Activated CD4-positive, CD25-positive, alpha-beta regulatory T cell treated with anti-CD3 and anti-CD28 coated beads, Interleukin-2, amount 50 U/mL, for 16 hours (primary cell): ENCODE results near the gene ZNF76.

ENCODE experiments used
- DNase-seq: peaks from one replicate; pipeline ENCODE4 v3.0.0-alpha.2; 2020; ENCODE audit warnings: low read depth, low spot score

ZNF76 gene

DNA sequence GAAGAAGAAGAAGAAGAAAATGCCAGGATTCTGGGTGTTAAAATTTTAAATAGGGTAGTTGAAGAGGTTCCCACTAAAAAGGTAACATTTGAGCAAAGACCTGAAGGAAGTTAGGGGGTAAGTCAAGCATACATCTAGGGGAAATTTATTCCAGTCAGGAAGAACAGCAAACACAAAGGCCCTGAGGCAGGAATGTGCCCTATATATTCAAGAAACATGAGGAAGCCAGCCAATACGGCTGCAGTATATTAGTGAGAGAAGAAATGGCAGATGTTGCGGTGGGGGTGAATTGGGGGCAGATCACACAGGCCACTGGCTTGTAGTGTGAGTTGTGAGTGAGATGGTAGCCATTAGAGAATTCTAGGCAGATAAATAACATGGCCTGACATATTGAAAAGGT lies 6.0 kb downstream of the ZNF76 start:
- no peak for DNase-seq

DNA sequence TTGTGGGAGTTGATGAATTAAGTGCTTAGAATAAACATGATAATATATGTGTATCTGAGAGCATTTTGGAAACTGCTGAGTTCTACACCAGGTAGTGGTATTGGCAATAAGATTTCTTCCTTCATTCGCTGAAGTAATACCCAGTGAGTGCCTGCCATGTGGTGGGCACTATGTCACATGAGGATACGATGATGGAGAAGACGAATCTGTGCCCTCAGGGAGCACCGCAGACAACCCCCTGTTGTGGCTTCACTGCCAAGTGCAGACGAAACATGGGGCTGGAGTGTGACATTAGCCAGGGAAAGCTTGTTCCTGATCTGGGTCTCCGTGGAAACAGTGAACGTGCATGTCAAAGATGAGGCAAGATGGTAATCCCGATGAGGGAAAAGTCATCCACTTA lies 7.9 kb downstream of the ZNF76 start:
- no peak for DNase-seq

DNA sequence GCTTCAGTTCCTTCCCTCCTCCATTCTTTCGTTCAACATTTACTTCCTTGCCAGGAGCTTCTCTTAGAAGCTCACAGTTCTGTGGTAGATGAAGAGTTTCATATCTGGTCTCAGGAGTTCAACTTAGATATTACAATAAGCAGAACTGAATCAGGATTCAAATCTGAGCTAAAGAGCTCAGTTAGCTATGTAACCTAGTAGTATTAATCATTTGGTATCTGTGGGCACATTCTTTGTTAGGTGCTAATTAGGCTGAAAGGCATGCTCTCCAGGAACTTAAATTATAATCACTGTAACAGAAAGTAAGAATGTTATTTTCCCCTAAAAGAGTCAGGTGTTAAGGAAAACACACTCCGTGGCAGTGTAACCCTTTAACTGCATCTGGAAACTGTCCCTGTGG lies 8.4 kb downstream of the ZNF76 start:
- DNase-seq, result no peak

DNA sequence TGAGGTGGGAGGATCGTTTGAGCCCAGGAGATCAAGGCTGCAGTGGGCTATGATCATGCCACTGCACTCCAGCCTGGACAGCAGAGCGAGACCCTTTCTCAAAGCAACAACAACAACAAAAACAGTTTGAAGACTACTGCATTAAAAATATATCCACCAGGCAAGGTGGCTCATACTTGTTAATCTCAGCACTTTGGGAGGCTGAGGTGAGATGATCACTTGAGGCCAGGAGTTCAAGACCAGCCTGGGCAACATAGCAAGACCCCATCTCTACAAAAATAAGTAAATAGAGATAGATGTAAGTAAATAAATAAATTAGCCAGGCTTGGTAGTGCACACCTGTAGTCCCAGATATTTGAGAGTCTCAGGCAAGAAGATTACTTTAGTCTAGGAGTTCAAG lies 12.5 kb downstream of the ZNF76 start:
- DNase-seq, result no peak

DNA sequence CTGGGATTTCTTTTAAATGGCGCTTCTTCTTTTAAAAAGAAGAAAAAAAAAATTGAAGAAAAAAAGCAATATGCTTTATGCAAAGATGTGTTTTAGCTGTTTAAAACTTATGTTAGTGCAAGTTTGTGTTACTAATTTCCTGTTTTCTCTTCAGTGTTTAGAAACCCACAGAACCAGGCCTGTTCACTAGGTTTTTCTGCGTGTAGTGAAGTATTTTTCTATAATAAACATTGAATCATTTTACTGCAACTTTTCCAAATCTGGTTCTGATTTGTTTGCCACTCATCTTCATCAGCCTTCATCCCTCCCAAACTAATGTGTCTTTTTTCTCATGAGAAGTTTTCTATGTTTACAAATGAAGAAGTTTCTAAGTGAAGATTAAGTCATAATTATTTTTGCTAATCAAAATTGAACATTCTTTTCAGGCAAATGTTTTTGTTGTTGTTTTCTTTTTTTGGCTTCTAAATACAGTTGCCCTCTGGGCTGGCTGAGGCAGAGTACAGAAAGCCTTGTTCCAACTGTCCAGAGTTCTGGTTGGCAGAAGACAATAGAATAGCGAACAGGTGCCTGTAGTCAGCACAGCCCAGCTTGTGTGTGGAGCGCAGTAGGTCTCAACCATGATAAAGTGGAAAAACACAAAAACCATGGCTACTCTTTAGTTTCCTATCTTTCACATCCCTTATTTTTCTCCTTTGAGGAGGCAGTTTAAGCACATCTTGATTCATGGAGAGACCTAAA lies 14.5 kb downstream of the ZNF76 start:
- no peak for DNase-seq

DNA sequence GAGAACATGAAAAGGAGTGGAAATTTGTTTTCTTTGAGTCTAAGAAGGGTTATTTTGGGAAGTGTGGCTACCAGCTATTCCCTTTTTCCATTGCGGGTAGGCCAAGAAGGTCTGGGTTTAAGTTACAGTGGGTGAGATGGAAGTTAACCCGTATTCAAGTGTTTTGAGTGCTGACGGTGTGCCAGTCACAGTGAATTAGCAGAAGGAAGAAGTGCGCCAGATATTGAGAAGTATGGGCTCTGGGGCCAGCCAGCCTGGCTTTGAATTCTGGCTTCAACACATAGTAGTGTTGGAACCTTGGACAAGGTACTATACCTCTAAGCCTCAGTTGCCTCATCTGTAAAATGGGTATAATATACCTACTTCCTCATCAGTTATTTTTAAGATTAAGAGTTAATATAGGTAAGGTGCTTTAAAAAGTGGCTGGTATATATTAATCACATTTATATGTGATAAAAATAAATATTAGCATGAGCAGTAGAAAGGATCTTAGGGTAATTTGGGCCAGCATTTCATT lies 16.3 kb downstream of the ZNF76 start:
- no peak for DNase-seq

DNA sequence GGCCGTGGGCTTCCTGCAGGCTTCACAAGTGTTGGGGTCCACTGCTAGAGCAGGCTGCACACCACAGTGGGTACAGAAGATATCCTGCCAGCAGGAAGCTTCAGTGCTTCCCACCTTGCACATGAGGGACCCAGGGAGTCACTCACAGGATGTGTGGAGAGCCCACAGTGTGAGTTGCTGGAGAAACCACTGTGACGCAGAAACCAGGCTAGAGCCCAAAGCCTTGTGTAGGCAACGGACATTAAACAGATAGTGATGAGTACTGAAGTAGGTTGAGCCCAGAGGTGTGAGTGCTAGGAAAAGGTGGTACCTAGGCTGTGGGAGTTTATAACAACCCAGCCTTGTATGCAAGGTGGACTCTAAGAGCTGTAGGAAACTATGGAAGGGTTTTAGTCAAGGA lies 19.2 kb downstream of the ZNF76 start:
- no peak for DNase-seq

DNA sequence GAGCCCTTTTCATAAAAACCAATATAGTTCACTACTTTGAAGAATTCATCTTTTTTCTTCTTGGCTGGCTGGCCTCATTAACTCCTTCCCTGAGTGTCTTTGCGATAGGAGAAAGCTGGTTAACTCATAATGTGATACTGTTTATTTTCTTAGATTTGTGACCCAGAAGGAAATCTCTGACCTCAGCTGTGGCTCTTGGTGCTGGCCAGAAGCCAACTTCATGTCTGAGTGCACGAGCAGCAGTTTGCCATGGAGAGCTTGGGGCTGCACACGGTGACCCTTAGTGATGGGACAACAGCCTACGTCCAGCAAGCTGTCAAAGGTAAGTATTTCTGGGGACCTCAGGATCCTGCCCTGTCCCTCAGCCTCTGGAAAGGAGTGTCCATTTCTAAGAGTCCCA lies 21.4 kb downstream of the ZNF76 start:
- no peak for DNase-seq

DNA sequence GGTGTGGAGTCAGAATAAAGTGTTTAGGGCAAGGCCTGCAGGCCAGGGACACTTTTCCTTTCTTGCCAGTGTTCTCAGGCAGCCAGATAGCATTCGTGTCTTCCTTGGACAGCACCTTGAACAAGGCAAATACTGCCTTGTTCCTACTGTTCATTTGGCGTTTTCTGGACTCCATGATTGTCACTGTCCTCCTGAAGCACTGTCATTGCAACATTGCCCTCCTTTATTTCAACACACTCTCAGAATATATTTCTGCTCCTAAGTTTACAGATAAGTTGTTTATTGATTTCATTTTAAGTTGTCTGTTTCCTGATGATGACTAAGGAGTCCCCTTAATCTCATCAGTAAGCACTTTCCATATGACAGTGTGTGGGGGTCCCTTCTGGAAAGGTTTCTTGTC lies 22.9 kb downstream of the ZNF76 start:
- no peak for DNase-seq

DNA sequence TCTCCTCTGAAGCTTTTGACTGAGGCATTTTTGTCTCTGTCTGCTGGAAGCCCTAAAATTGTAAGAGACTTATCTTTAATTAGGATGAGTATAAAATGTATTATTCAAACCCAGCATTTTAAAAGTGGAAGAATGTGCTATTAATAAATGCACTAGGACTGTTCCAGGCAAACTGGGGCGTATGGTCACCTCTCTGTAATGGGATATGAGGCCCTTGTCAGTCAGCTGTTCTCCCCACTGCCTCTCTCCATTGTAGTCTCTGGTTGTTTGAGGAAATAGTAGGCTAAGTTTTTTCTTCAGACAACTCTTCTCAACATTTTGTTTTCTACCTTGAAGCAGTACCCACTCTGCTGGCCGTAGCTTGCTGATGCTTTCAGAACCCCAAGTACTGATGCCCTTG lies 23.8 kb downstream of the ZNF76 start:
- DNase-seq, result no peak

DNA sequence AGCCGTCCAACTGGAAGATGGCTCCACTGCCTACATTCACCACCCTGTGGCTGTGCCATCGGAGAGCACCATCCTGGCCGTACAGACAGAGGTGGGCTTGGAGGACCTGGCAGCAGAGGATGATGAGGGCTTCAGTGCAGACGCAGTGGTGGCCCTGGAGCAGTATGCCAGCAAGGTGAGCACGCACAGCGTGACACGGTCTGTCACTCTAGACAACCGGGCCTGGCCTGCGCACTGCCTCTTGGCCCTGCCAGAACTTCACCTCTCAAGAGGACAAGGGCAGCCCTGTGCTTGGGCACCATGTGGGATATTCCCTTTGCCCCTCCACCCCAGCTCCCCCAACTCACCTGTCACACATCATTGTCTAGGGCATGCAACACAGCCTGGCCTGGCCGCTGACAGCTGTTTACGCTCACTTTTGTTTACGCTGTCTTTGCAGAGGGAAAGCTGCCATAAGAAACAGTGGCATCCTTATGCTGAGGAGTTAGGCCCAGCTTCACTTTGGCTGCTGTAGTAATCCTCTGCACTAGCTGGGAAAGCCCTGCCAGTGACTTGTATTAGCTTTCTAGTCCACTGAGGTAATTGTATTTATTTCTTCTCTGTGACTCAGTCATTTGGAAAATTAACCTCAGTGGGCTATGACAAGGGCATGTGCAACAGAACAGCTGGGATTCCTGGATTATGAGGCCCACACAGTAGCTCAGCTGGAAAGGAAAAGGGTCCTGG lies 28.3 kb downstream of the ZNF76 start:
- DNase-seq, result no peak

DNA sequence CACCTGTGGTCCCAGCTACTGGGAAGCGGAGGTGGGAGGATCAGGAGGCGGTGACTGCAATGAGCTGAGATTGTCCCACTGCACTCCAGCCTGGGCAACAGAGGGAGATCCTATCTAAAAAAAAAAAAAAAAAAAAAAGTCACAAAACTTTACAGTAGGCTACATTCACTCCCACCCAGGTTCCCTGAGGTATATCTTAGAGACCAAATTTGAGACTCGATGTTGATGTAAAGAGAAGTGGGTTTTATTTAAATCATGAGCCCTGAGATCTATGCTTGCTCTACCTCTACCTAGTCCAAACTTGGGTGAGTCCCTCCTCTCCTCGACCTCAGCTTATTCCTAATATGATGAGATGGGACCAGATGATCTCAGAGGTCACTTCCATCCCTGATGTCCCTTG lies 29.3 kb downstream of the ZNF76 start:
- no peak for DNase-seq

DNA sequence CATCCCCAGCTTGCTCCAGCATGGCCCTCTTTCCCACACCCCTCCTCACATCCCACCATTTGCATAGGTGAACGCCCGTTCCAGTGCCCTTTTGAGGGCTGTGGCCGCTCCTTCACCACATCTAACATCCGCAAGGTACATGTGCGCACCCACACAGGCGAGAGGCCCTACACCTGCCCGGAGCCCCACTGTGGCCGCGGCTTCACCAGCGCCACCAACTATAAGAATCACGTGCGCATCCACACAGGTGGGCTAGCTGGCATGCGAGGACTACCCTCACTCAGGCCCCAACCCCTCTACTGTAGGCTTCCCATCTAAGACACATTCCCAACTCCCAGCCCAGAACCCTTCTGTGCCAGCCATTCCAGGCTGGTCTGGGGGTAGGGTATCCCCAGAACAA lies 32.0 kb downstream of the ZNF76 start:
- no peak for DNase-seq

DNA sequence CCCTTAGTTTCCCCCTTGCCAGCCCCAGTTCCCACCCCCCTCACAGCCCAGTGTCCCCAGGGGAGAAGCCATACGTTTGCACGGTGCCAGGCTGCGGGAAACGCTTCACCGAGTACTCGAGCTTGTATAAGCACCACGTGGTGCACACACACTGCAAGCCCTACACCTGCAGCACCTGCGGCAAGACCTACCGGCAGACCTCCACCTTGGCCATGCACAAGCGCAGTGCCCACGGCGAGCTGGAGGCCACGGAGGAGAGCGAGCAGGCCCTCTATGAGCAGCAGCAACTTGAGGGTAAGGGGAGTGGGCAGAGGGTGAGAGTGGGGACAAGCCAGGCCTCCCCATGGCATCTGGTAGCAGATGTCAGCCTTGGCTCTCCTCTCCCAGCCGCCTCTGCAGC lies 33.0 kb downstream of the ZNF76 start:
- DNase-seq, result no peak

DNA sequence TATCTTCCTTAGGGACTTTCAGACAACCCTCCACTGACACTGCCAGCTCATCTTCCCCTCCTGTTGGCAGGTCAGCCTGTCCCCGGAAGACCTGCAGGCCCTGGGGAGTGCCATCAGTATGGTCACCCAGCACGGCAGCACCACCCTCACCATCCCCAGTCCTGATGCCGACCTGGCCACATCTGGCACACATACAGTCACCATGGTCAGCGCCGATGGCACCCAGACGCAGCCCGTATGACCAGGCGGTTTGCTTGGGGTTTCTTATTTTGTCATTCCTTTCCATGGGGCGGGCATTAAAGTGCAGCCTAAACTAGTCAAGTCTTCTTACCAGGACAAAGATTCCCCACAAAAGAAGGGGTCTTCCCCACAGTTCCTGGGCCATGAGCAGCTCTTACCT lies 34.1 kb downstream of the ZNF76 start:
- DNase-seq, result no peak

DNA sequence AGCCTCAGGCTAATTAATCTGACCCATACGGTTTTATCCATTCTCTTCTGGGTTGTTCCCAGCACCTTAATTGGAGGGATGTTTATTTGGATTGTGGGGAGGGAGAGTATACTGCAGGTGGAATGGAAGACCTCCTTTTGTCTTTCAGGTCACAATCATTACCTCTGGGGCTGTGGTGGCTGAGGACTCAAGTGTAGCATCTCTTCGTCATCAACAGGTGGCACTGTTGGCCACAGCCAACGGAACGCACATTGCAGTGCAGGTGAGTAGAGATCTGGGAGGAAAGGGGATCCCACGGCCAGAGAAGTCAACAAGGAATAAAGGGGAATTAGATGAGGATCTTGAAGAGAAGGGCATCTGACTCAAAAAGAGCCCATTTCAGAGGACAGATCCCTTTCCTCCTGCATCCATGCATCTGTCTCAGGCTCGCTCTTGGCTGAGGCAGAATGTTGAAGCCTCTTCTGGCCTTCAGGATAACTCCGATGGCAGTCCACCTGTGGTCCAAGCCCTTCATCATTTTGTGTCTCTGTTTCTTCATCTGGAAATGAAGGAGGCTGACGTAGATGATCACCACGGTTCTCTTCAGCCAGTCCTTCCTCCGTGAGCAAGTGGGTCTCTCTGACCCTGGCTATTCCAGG lies 34.9 kb downstream of the ZNF76 start:
- no peak for DNase-seq

DNA sequence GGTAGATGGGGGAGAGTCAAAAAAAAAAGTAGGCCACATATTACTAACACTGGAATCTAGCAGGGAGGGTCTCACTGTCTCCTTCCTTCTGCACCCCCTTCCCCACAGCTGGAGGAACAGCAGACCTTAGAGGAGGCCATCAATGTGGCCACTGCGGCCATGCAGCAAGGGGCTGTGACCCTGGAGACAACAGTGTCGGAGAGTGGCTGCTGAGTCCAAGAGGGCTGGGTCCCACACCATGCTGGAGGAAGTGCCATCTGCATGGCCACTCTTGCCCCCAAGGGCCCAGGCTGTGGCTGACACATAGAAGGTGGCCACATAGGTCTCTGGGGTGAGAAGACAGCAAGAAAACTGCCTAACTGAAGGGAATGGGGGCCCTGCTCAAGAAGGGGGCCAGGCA lies 35.5 kb downstream of the ZNF76 start:
- no peak for DNase-seq

DNA sequence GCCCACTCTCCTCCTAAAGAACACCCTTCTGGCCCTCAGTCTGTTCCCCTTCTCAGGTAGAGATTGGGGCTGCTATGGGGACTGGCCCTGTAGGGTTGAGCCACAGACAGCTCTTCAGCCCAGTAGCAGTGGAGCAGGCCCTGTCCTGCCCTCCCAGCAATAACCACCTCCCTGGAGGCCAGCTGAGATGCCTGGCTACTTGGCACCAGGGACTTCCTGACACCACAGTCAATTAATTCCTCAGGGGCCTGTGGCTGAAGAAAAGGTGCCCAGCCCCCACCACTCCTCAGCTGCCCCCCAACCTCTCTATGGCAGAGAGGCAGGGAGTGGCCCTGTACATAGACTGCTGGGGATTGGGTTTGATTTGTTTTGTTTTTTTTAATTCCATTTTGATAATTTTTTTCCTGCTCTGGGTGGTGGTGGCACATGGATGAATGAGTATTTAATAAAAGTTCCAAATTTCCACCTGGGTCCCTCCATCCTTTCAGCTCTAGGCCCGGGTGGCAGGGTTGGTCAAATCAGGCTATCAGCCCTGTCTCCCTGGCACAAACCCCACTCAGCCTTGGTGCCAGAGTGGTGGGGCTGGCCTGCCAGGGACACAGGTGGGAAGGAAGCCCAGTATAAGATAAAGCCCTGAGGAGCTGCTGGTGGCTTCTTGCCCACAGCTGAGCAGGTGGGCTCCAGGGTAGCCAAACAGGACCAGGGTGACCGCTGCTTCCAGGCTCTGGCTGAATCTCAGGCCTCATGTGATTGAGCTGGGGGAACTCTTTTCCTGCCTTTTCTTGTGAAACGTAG lies 36.2 kb downstream of the ZNF76 start:
- DNase-seq, result no peak

DNA sequence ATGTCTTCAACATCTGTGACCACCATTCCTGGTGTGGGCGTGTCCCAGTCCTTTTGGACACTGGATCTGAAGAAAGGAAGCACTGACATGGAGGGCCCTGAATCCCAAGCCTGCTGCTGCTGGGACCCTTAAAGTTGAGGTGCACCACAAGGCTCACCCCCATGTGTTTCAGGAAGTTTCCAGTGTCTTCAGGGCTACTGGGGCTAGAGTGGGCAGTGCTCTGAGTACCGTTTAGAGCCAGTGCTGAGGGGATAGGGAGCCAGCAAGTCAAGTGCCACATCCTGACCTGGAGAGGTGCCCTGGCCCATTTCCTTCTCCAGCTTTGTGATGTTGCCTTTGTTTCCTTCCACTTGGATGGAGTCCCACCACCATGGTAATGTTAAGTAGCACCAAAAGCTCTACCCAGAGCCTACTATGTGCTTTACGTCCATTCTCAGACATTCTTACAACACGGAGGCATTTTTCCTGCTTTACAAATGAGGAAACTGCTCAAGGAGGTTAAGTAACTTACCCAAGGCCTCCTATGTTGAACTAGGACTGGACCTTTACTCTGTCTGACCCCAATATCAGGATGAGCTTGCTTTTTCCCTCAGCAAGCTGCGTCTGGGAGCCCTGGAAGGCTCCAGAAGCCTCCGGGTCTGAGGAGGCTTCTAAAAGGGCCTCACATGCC lies 37.5 kb downstream of the ZNF76 start:
- no peak for DNase-seq

DNA sequence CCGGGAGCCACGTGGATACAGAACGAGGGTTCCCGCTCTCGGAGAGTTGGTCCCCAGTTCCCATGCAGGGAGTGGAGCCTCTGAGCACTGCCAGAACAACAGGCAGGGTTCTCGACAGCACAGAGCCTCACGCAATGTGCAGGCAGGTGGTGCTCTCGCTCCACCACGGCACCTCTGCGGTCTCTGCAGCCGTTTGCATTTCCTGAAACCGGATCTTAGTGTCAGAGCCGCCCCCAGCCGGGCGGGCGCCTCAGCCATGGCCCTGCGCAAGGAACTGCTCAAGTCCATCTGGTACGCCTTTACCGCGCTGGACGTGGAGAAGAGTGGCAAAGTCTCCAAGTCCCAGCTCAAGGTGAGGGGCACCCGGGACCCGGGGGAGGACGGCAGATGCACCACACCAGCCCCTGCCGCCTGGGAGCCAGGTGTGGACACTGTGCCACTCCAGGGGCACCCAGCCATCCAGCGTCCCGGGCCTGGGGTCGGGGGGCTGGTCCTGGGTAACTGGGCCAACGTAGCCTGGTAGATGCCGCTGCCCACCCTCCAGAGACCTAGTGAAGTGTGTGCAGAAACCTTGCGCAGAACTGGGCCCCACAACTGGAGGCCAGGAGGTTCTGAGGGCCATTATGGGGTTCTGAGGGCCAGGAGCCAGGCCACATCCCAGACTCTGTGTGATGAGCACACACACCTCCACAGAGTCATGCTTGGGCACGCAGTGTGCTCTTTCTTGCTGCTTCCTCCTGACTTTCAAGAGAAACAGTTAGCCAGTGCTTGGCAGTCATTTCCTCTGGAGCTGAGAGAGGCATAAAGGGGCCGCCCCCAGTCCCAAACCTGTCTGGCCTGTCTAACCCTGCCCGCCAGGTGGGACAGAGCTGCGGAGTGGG lies 38.3 kb downstream of the ZNF76 start, which contains the start of gene DEF6:
TSS of gene DEF6 (plus strand) at position 218 of the 881 bp plus-strand sequence. CDS start at position 257, 39 bp downstream.
- peak; percentile 77 for DNase-seq
